Progenitor cell of endocrine pancreas (in vitro differentiated cells): Measurements from ENCODE around the gene SLC6A5. TPM values are rescaled to one million over a fixed set of nuclear protein-coding genes. Genes with fewer than 3 reads are reported as not detected.

ENCODE experiments used
- DNase-seq: peaks from one replicate; pipeline ENCODE4 v3.0.0; 2021; ENCODE audit warnings: low spot score; ENCODE audit not compliant: unreplicated experiment
- H3K27ac Mint-ChIP-seq: 2 replicates; pipeline ENCODE4 v1.8.0; 2021; ENCODE audit warnings: mild to moderate bottlenecking, moderate library complexity, mixed read lengths
- H3K27me3 Mint-ChIP-seq: 2 replicates; pipeline ENCODE4 v1.8.0; 2021; ENCODE audit warnings: mixed read lengths
- H3K36me3 Mint-ChIP-seq: 2 replicates; pipeline ENCODE4 v1.8.0; 2022; ENCODE audit warnings: mixed read lengths; ENCODE audit not compliant: insufficient read depth
- H3K4me1 Mint-ChIP-seq: 2 replicates; pipeline ENCODE4 v1.8.0; 2021; ENCODE audit warnings: low read depth, mixed read lengths
- H3K4me3 Mint-ChIP-seq: 2 replicates; pipeline ENCODE4 v1.8.0; 2021; ENCODE audit warnings: low read depth, mild to moderate bottlenecking, moderate library complexity, mixed read lengths
- H3K9me3 Mint-ChIP-seq: 2 replicates; pipeline ENCODE4 v1.8.0; 2021; ENCODE audit warnings: low read depth, mixed read lengths
- CTCF ChIP-seq: fragments of 200-600 bp; sonication (generic); IDR thresholded peaks from one replicate; pipeline ENCODE4 v1.5.0; 2021; ENCODE audit warnings: antibody characterized with exemption, mild to moderate bottlenecking; ENCODE audit not compliant: unreplicated experiment
- total RNA-seq: library from RNA; stranded (reverse); gene quantifications from 2 replicates; pipeline ENCODE4 v1.2.1, GENCODE V29; 2021

SLC6A5 gene
- total RNA-seq, 1 donor from 2014 or later = not detected

- Mint-ChIP-seq H3K27me3 (peaks cover 80% of the 10 kb centered on the region), H3K27ac (no peak overlapping the region), H3K9me3 (no peaks in the 10 kb centered on the region), H3K4me3 (no peak overlapping the region), H3K36me3 (no peaks in the 10 kb centered on the region), H3K4me1 (no peaks in the 10 kb centered on the region)
- TF ChIP-seq CTCF = no peak
- no peak for DNase-seq
Measured at GRCh38 chr11:20604295-20604803, 4.9 kb downstream of the SLC6A5 start.

- H3K9me3 Mint-ChIP-seq = no peaks in the 10 kb centered on the region
- no peak overlapping the region for H3K27ac Mint-ChIP-seq
- no peak overlapping the region for H3K4me3 Mint-ChIP-seq
- peaks cover 75% of the 10 kb centered on the region for H3K27me3 Mint-ChIP-seq
- no peaks in the 10 kb centered on the region for H3K36me3 Mint-ChIP-seq
- DNase-seq = no peak
- no peaks in the 10 kb centered on the region for H3K4me1 Mint-ChIP-seq
- no peak for TF ChIP-seq CTCF
Measured at GRCh38 chr11:20604864-20605601, 5.6 kb downstream of the SLC6A5 start.

DNA sequence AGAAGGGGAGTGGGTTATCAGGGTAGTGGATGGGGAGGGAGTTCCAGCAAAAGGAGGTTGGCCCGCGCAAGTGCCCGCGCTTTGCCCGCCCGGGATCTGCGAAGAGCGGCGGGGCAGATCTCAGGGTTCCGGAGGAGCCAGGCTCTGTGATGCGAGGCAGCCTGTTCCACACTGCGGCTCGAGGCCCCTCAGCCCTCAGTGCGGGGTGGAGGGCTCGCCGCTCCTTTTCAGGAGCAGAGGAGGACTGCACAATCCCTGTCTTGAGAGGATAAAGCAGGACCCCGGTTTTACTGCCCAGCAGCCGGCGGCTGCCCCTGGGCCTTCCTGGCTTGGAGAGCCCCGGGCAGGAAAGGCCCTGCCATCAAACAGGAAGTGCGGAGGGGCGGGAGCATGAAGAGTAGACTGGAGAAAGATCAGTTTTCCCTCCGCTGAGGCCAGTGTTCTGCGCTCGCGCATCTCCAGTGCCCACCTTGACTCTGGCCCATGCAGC is 6.2 kb downstream of the SLC6A5 start:
- no peak overlapping the region for H3K4me3 Mint-ChIP-seq
- H3K27me3 Mint-ChIP-seq = peaks cover 75% of the 10 kb centered on the region
- no peak overlapping the region for H3K27ac Mint-ChIP-seq
- no peak for DNase-seq
- H3K36me3 Mint-ChIP-seq = no peaks in the 10 kb centered on the region
- H3K9me3 Mint-ChIP-seq = no peaks in the 10 kb centered on the region
- TF ChIP-seq CTCF = no peak
- peaks cover 4% of the 10 kb centered on the region for H3K4me1 Mint-ChIP-seq

- no peak for TF ChIP-seq CTCF
- DNase-seq = no peak
- H3K36me3 Mint-ChIP-seq = no peaks in the 10 kb centered on the region
- H3K27ac Mint-ChIP-seq = no peak overlapping the region
- H3K4me1 Mint-ChIP-seq = peaks cover 4% of the 10 kb centered on the region
- peaks cover 60% of the 10 kb centered on the region for H3K27me3 Mint-ChIP-seq
- H3K4me3 Mint-ChIP-seq = no peak overlapping the region
- no peaks in the 10 kb centered on the region for H3K9me3 Mint-ChIP-seq
Measured at GRCh38 chr11:20608934-20609333, 9.5 kb downstream of the SLC6A5 start.

DNA sequence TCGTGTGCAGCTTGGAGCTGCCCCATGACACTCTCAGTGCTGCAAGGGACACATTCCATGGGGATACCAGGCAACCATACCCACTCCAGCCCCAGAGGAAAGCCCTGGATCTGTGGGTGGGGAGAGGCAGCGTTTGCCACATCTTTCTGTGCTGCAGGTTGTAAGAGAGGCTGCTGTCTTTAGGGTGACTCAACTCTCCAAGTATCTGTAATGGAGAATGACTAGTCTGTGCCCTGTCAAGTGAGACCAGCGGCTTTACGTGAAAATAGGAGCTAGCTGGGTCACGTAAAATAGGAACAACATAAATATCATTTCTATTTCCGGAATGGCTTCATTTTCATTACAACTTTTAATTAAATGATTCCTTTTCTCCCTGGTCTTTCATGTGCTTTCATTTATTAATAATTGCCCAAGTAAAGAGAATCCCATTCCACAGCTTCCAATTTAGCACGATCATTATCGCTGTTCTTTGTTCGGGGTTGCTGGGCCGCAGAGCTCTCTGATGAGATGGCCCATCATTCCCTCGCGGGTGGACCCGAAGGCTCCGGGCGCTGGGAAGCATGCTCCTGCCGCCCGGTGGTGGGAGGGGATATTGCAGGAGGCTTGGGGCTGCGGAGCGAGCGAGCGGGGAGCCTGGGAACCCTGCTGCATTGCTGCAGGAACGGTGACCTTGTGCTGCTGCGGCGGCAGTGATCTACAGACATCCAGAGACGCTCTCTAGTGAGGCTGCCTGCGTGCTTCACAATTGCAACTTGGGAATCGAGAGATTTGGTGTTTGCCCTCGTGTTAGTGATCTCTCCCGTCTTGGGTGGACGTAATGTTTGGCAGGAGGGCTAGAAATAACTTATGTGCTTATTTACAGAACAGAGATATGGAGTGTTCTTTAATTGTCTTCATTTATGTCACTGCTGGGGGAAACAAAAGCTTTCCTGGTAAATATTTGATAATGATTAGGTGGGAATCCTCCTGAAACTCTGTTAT is 10.6 kb downstream of the SLC6A5 start:
- DNase-seq = peak; percentile 83
- H3K27ac Mint-ChIP-seq = no peak overlapping the region
- no peaks in the 10 kb centered on the region for H3K36me3 Mint-ChIP-seq
- no peaks in the 10 kb centered on the region for H3K9me3 Mint-ChIP-seq
- H3K4me3 Mint-ChIP-seq = no peak overlapping the region
- peak; percentile 94 for TF ChIP-seq CTCF
- peaks cover 56% of the 10 kb centered on the region for H3K27me3 Mint-ChIP-seq
- H3K4me1 Mint-ChIP-seq = peaks cover 4% of the 10 kb centered on the region
